ENCODE measurements around the gene DTYMK. TPM values are rescaled to one million over a fixed set of nuclear protein-coding genes. Genes with fewer than 3 reads are reported as not detected.

The DTYMK gene
- total and polyA plus RNA-seq, 2 of the 4 experiments (the other 2 are of a cell fraction) = 31.7 to 50.1 TPM

- in situ Hi-C loops (cut with MboI; ENCODE audit: low sequenced_read_pairs) = loop anchor here (25.0 kb wide), 1 partner anchor 811 kb away; the partner anchor contains the start of gene AGXT
- H3K4ac ChIP-seq (ENCODE audit: low read depth, low read length) = no peak overlapping the region
- H2AFZ ChIP-seq (replicated peaks; ENCODE audit: low read length, poor library complexity) = peak overlapping the region; percentile 19
- DNase-seq (no peak), ATAC-seq (ENCODE audit: low read depth) (no peak)
- no peak overlapping the region for H3K56ac ChIP-seq (ENCODE audit: extremely low read depth, insufficient read depth, low read length)
- H3K36me3 ChIP-seq (ENCODE audit: control insufficient read depth, insufficient read depth, low read length) = peaks cover 68% of the 10 kb centered on the region
- no peak overlapping the region for H3K4me2 ChIP-seq (ENCODE audit: low read depth, low read length)
- no peak overlapping the region for H4K8ac ChIP-seq (ENCODE audit: low read depth in 2 of 2, low read length in 2 of 2)
- H3K27me3 ChIP-seq (ENCODE audit: control insufficient read depth, insufficient read depth, low read length) = no peaks in the 10 kb centered on the region
- peaks cover 0 to 10% of the 10 kb centered on the region in 2 experiments; a peak in 1 of 4 replicates for H3K79me1 ChIP-seq (ENCODE audit: low read depth in 1 of 2, low read length in 2 of 2)
- dilution Hi-C loops (cut with HindIII; ENCODE audit: low sequenced_read_pairs, unreplicated experiment) = no loop called here
- H3K4me1 ChIP-seq (ENCODE audit: control insufficient read depth, insufficient read depth, low read length) = no peaks in the 10 kb centered on the region
- no peak overlapping the region for H2BK5ac ChIP-seq (ENCODE audit: low read depth, low read length, poor library complexity, severe bottlenecking)
- no peak for TF ChIP-seq BHLHE40 (IDR thresholded peaks at IDR 0.05; ENCODE audit: low read depth, low read length)
- TF ChIP-seq, protein P1, sequence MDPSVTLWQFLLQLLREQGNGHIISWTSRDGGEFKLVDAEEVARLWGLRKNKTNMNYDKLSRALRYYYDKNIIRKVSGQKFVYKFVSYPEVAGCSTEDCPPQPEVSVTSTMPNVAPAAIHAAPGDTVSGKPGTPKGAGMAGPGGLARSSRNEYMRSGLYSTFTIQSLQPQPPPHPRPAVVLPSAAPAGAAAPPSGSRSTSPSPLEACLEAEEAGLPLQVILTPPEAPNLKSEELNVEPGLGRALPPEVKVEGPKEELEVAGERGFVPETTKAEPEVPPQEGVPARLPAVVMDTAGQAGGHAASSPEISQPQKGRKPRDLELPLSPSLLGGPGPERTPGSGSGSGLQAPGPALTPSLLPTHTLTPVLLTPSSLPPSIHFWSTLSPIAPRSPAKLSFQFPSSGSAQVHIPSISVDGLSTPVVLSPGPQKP (IDR thresholded peaks at IDR 0.05; ENCODE audit: borderline replicate concordance, low read depth, low read length) = no peak
- TF ChIP-seq MXI1 (IDR thresholded peaks at IDR 0.05; ENCODE audit: borderline replicate concordance, low read depth, low read length) = no peak
- TF ChIP-seq, protein P2, sequence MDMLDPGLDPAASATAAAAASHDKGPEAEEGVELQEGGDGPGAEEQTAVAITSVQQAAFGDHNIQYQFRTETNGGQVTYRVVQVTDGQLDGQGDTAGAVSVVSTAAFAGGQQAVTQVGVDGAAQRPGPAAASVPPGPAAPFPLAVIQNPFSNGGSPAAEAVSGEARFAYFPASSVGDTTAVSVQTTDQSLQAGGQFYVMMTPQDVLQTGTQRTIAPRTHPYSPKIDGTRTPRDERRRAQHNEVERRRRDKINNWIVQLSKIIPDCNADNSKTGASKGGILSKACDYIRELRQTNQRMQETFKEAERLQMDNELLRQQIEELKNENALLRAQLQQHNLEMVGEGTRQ (IDR thresholded peaks at IDR 0.05; ENCODE audit: low read depth, low read length) = no peak
- no peak for TF ChIP-seq RAD21 (IDR thresholded peaks at IDR 0.05; ENCODE audit: low read length)
- no peak for TF ChIP-seq MAZ (IDR thresholded peaks at IDR 0.05; ENCODE audit: borderline replicate concordance, low read depth, low read length)
- TF ChIP-seq CHD1 (IDR thresholded peaks at IDR 0.05; ENCODE audit: low read depth, low read length) = no peak
- TF ChIP-seq RFX5 (IDR thresholded peaks at IDR 0.05; ENCODE audit: low read depth, low read length) = no peak
- TF ChIP-seq POLR2A (IDR thresholded peaks at IDR 0.05; ENCODE audit: low read depth, low read length) = no peak
- intact Hi-C loops (cut with micrococcal nuclease) = no loop called here
- CTCF ChIA-PET = no interaction called here
- no peak overlapping the region for H2BK15ac ChIP-seq (ENCODE audit: low read depth, low read length)
- H3K18ac ChIP-seq (ENCODE audit: low read depth, low read length) = no peak overlapping the region
- H2BK20ac ChIP-seq (ENCODE audit: low read depth, low read length) = no peak overlapping the region
- no peak overlapping the region for H3K4me3 ChIP-seq (ENCODE audit: insufficient read depth, low read depth, low read length)
- H3K9ac ChIP-seq (ENCODE audit: low read depth, low read length) = no peak overlapping the region
- no peak overlapping the region for H4K5ac ChIP-seq (ENCODE audit: low read depth, low read length)
- 100% methylated on average over 1 of the region's 18 CpGs; no CpG with 5 or more reads in 1 of the 2 experiments for WGBS, 2 experiments (ENCODE audit: extremely low coverage in 2 of 2, insufficient read length in 1 of 2)
- no peaks in the 10 kb centered on the region for H3K9me1 ChIP-seq (ENCODE audit: insufficient read depth, low read length)
- 0 out of 2 replicates have a peak, but pooled peaks cover 4% of the 10 kb centered on the region for H4K20me1 ChIP-seq (ENCODE audit: insufficient read depth, low read length)
- no peaks in the 10 kb centered on the region for H3K9me3 ChIP-seq (ENCODE audit: control insufficient read depth, insufficient read depth, low read length)
- no peak overlapping the region for H2BK120ac ChIP-seq (ENCODE audit: low read depth, low read length)
- no TSS peak for BruUV-seq (replicated peaks)
- H2AK5ac ChIP-seq (ENCODE audit: low read depth, low read length) = no peak overlapping the region
- H2AK9ac ChIP-seq (replicated peaks; ENCODE audit: low read depth, low read length, poor library complexity) = peak overlapping the region; percentile 50
- H4K91ac ChIP-seq (ENCODE audit: insufficient read depth, low read depth, low read length) = no peak overlapping the region
- no peak overlapping the region for H3K14ac ChIP-seq (replicated peaks; ENCODE audit: low read depth, low read length)
- H3K27ac ChIP-seq (ENCODE audit: insufficient read depth, low read length) = no peak overlapping the region
- no peak overlapping the region for H3K23ac ChIP-seq (ENCODE audit: low read depth, low read length)
- POLR2A ChIA-PET (ENCODE audit: unreplicated experiment) = no interaction called here
Measured at GRCh38 chr2:241673189-241673663, 13.4 kb downstream of the DTYMK start.
